Esophagus mucosa (tissue), 1 donor: ENCODE results near the gene DRD1. TPM values are rescaled to one million over a fixed set of nuclear protein-coding genes. Genes with fewer than 3 reads are reported as not detected.
A peak's percentile ranks its signal among the peaks of the same experiment; 100 is the strongest.
"Not testable (repeated sequence)": the region's sequence is repeated elsewhere in the genome, so short reads cannot be mapped to it uniquely, and the experiment has no call there.

Source experiments
- ATAC-seq: fragments of 200-7000 bp; cut with Tn5 transposase; one replicate; pipeline ENCODE4 v1.9.1; 2020
- total RNA-seq: library from RNA; stranded (reverse); gene quantifications from one replicate; pipeline ENCODE4 v1.2.4, GENCODE V29; 2023
- donor health status: DM: yes; HTN: yes; CAD: no.

The DRD1 gene
- total RNA-seq, 1 donor from 2014 or later = not detected

DNA sequence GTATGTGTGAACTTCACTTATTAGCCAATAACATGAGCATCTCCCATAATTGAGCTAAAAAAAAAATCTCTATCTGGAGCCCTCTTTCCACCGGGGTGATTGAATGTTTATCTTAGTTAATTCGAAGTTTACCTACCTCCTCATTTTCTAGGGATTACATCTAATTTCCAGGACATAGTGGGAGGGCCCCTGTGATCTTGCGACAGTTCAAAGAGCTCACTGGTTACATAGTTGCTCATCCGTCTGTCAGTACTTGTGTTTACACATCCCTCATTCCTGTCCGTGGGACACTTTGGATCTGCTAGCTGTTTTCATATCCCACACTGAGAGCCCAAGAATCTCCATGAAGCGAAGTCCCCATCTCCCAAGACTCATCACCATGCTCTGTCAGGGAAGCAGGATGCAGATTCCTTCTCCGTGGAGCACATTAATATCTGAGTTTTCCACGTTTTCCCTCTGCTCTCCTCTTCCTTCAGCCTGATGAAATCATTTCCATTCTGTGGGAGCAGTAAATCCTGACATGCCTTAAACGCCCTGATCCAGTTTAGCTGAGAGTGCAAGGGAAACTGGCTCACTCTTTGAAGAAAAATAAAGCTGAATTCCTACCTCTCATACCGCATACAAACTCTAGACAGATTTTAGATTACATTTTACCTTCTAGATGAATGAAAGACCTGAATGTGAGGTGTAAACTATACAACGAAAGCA is 24.2 kb upstream of the DRD1 start:
- ATAC-seq = no peak

DNA sequence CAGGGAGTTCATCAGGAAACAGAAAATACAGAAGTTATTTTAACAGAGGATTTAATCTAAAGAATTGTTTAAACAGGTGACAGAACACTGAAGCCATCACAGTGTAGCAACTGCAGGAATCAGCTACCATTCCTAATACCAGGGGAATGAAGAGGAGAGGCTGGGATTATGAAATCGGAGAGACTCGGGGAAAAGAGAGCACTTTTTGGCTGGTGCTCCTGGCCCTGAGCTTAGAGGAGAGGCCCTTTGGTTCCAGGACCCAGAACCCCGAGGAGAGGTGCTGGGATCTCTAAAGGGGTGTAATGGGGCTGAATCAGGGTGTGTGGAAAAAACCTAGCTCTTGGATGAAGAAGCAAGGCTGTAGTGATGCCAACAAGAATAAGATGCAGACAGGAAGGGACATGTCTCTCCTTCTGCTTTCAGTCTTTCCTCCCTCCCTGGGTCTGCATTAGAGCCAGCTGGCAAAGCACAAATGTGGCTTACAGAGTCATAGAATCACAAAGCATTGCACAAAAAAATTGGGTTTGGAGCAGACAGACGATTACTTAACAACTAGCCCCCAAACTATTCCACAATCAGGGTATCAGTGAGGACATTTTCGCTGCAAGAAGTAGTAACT is 22.8 kb upstream of the DRD1 start:
- peak; percentile 75 for ATAC-seq

DNA sequence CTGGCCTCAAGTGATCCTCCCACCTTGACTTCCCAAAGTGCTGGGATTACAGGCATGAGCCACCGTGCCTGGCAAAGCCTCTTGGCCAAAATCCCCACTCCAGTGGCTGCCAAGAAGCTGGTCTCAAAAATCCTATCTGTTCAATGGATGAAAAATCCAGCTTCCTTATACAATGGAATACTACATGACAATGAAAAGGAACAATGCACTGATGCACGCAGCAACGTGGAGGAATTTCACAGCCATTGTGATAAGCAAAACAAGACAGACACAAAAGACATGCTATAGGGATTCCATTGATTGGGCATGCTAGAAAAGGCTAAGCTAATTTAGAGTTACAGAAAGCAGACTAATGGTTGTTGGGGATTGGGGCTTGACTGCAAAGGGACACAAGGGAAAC is 21.3 kb upstream of the DRD1 start:
- no peak for ATAC-seq

- ATAC-seq = no peak
Measured at GRCh38 chr5:175464942-175465233, 20.9 kb upstream of the DRD1 start.

GRCh38 chr5:175464074-175464941 is 20.3 kb upstream of the DRD1 start:
- peak; percentile 66 for ATAC-seq

DNA sequence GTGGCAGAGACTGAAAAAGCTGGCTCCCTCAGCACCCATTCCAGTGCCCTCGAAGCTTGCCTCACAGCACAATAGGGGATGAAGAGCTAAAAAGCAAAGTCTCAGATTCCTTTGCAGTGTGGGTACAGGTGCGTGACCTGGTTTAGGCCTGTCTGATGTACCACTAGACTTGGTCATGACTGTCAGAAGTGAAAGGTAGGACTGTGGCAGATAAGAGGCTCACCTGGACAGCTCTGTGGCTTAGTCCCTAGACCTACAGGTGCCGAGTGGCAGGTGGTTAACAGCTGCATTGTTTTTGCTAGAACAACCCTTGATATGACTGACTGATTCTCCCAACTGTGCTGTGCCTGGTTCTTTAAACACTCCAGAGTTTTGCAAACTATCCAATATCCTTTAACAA is 19.7 kb upstream of the DRD1 start:
- no peak for ATAC-seq

- no peak for ATAC-seq
Measured at GRCh38 chr5:175461370-175461769, 17.4 kb upstream of the DRD1 start.

- no peak for ATAC-seq
Measured at GRCh38 chr5:175460552-175460951, 16.6 kb upstream of the DRD1 start.

DNA sequence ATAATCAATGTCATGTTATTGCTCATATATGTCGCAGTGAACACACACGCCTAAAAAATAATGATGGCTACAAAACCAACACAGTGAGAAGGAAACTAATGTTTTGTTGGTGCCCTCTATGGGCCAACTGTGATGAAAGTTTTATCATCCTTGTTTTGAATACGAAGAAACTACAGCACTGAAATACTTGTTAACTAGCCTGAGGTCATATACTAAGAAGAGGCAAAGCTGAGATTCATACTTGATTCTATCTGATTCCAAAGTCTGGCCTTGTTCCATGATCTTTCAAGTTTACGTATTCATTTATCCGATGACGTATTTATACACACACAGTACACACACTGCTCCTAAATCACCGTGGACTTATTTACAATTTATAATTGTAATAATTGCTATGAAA is 16.1 kb upstream of the DRD1 start:
- ATAC-seq = no peak

GRCh38 chr5:175457466-175457865 is 13.5 kb upstream of the DRD1 start:
- no peak for ATAC-seq

- ATAC-seq = no peak
Measured at GRCh38 chr5:175456105-175456742, 12.2 kb upstream of the DRD1 start.

- ATAC-seq = not testable (repeated sequence)
Measured at GRCh38 chr5:175454338-175454737, 10.4 kb upstream of the DRD1 start.

DNA sequence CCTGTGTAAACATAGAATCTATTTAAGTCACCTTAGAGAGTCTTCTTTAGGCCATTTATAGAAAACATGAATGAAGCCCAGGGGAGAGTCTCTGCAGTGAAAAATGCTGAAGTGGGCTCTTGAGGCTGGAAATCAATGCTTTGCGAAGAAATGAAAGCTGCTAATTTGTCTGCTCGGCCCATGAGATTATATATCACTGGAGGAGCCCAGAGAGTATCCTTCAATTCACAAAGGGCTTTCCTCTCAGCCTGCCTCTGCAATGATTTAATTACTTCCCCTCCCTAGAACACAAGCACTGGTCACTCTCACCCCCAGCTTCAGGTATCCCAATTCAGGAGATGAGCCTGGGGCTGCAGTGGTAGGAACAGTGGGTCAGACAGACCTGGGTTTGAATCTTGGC is 8.2 kb upstream of the DRD1 start:
- ATAC-seq = no peak

DNA sequence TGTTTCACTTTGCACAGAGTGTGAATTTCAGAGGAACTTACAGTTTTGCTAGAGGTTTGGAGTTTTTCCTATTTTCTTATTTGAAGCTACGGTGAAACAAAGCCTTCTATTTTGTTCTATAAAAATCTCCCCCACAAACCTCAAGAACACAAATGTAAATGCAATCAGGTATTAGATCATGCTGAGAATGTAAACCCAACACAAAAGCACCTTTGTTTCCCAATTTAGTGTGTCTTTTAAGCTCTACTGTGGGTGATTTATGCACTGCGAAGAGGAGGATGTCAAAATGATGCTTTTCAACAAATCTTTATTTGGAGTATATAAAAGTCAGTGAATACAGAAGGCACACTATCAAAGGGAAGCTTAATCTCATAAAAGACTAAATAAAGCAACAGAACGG is 4.3 kb upstream of the DRD1 start:
- no peak for ATAC-seq

DNA sequence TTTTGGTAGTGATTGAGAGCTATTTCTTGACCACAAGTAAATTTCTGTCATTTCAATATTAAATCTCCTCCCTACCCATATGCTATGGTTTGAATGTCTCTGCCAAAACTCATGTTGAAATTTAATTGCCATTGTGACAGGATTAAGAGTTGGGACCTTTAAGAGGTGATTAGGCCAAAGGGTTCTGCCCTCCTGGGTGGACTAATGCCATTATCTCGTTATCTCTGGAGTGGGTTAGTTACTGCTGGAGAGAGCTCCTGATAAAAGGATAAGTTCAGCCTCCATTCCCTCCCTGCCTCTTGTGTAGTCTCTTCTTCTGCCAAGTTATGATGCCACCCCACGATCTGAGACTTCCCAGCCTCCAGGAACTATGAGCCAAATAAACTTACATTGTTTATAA is 3.6 kb upstream of the DRD1 start:
- ATAC-seq = no peak

- ATAC-seq = not testable (repeated sequence)
Measured at GRCh38 chr5:175446378-175446777, 2.4 kb upstream of the DRD1 start.

DNA sequence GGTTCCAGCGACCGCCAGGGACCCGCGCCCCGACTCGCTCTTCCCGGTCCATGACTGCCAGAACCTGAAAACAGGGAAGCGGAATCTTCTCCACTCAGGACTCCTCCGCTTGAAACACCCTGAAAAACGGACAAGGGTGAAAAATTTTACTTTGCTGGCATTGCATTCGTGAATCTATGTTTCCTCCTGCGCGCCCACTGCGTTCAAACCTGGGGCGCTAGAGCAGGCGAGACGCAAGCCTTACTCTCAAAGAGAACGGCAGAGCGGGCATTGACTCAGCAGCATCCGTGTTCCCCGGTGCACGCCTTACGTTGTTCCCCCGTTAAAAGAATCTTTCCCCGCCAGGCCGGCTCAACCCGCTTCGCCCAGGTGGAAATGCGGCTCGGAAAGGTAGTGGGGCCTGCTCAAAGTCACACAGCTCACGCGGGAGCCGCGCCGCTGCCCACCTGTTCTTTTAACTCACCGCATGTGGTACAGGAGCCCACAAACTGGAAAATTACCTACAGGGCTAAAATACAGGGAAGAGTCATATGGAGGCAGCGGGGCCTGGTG is 999 bp upstream of the DRD1 start:
- ATAC-seq = no peak

DNA sequence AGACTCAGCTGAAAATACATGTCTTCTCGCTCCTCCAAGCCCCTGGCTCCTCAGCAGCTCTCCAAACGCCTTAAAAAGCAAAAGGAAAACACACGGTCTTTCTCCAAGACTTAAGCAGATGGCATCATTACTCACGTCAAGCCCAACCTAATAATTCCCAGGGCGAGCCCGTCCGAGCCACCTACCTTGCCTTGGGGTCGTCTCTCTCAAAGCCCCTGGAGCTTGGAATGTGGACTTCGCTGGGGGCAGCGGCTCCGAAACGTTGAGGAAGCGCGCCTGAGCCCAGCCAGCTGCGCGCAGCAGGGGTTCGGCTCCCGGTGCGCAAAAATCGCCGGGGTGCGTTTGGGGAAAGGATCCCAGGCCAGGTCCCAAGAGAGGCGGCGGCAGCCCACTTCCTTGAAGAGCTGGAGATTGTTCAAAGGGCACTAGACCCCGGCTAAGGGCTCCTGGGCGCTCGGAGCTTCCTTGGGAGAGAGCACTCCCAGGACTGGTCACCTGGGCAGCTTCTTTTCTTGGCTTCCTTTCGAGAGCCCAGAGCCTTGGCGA is 395 bp downstream of the DRD1 start:
- no peak for ATAC-seq

DNA sequence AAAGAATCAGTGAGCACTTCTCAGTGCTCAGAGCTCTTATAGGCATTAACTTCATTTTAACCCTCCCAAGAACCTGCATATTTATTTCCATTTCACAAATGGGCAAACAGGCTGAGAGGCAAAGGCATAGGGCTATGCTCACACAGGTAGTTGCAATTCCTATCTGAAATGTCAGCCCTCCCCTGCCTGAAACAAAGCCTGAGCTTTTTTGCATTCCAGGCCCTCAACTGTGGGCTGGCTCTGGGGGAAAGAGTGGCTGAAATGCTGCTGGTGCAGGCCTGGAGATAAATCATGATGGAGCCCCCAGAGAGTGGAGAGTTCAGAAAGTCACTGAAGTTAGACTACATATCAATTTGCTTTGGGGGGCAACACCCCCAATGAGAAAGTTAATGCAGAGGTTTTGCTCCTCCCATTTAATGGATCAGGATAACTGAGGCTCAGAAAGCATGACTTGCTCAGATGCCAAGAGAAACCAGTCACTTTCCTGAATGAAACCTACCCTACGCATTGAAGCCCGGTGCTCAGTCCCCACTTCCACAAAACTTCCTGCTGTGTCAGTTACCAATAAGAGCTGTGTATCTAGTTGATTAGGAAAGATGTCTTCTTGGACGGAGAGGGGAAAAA is 5.6 kb downstream of the DRD1 start:
- ATAC-seq = no peak

- no peak for ATAC-seq
Measured at GRCh38 chr5:175436359-175436758, 7.6 kb downstream of the DRD1 start.

GRCh38 chr5:175434800-175435199 is 9.2 kb downstream of the DRD1 start:
- ATAC-seq = no peak

DNA sequence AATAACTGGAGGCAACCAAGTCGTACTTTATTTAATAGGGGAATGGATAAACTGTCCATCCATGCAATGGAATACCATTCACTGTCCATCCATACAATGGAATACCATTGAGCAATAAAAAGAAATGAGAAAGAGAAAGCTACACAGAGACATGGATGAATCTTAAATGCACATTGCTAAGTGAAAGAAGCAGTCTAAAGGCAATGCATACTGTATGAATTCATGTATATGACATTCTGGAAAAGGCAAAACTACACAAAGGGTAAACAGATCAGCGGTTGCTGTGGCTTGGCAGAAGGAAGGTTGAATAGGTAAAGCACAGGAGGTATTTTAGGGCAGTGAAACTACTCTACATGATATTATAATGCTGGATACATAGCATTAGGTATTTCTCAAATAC is 16.2 kb downstream of the DRD1 start:
- no peak for ATAC-seq
